GM10266 (cell line): ENCODE results near the gene CNPY4.
A peak's percentile ranks its signal among the peaks of the same experiment; 100 is the strongest.

ENCODE experiments used
- DNase-seq: peaks from one replicate; pipeline ENCODE4 v3.0.0; 2012; ENCODE audit errors: extremely low spot score
- TF ChIP-seq, protein P1 (sequence below): IDR thresholded peaks from 2 replicates; pipeline ENCODE4 v1.5.1; 2012; ENCODE audit warnings: mild to moderate bottlenecking, low read depth; ENCODE audit not compliant: control insufficient read depth, insufficient read depth; ENCODE audit errors: missing control alignments

CNPY4 gene

DNA sequence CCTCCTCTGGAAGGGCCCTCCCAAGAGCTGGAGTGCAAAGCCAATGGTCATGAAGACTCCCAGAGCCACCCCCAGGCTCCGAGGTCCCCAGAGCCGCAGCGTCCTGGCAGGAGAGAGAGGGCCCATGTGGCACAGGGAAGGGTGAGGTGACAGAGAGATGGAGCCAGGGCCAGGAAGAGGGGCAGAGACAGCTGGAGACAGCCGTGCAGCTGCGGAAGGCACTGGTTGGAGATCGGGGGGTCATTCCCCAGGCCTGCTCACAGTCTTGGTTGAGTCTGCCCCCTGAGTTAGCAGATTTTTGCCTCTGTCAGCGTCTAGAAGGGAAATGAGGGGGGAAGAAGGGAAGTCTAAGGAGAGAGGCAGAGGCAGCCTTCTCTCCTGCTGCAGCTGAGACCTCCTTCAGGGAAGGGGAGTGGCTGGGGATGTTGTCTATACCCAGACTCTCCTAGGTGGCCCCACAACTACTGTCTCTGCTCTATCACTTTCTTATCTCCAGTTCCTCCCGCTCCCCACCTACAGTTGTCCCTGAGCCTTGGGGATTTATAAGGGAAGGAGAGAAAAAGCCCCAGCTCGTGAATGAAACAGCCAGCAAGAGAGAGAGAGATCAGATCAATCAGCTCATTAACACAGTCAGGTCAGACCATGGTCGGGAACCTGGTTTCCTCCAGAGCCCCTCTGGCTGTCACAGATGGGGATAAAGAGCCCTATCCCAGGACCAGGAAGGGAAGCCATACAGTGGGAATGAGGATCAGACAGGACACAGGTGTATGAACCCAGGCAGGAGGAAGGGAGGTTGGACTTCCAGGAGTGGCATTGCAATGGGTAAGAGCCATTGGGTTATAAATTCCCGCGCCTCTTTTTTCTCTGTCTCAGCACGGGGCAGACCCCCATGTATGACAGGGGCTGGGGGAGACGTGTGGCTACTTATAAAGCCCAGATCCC, 47.8 kb downstream of the CNPY4 start:
- DNase-seq: peak; percentile 44
- TF ChIP-seq, protein P1, sequence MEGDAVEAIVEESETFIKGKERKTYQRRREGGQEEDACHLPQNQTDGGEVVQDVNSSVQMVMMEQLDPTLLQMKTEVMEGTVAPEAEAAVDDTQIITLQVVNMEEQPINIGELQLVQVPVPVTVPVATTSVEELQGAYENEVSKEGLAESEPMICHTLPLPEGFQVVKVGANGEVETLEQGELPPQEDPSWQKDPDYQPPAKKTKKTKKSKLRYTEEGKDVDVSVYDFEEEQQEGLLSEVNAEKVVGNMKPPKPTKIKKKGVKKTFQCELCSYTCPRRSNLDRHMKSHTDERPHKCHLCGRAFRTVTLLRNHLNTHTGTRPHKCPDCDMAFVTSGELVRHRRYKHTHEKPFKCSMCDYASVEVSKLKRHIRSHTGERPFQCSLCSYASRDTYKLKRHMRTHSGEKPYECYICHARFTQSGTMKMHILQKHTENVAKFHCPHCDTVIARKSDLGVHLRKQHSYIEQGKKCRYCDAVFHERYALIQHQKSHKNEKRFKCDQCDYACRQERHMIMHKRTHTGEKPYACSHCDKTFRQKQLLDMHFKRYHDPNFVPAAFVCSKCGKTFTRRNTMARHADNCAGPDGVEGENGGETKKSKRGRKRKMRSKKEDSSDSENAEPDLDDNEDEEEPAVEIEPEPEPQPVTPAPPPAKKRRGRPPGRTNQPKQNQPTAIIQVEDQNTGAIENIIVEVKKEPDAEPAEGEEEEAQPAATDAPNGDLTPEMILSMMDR: no peak

DNA sequence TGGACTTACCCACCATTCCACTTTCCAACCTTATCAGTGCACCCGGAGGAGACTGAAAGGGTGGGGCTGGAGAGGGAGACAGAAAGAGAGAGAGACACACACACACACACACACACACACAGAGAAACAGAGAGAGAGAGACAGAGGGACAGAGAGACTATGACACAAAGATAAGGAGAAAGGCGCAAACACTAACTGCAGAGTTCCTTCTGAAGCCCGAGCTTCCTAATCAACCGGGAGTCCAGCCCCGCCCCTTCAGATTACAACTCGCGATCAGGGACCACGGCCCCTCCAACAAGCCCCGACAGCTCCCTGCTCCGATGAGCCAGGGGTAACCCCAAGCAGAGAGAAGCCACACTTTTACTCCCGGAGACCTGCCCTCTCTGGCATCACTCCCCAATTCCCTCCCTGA, 48.5 kb downstream of the CNPY4 start:
- TF ChIP-seq, protein P1: no peak
- DNase-seq: peak; percentile 33

DNA sequence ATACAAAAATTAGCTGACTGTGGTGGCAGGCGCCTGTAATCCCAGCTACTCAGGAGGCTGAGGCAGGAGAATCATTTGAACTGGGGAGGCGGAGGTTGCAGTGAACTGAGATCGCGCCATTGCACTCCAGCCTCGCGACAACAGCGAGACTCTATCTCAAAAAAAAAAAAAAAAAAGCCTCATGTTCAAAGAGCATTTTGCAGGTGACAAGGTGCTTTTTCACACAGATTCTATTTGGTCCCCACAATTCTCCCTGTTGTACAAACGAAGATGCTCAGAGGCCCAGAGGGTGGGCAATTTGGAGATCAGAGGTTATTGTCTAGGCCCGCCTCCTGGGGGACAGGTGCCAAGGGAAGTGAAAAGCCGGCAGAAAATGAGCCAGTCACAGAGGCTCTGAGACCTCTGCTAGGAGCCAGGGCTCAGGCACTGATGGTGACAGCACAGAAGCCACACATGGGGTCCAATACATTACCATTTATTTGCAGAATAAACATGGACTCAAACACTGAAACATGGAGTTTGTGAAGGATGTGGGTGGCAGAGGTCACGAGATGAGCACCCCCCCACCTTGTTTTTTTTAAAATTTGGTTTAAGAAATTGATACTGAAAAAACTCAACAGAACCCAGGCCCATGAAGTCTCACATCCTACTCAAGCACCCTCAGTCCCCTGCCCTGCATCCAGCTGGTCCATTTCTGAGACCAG, 49.9 kb downstream of the CNPY4 start:
- TF ChIP-seq, protein P1: no peak
- peak; percentile 42 for DNase-seq

DNA sequence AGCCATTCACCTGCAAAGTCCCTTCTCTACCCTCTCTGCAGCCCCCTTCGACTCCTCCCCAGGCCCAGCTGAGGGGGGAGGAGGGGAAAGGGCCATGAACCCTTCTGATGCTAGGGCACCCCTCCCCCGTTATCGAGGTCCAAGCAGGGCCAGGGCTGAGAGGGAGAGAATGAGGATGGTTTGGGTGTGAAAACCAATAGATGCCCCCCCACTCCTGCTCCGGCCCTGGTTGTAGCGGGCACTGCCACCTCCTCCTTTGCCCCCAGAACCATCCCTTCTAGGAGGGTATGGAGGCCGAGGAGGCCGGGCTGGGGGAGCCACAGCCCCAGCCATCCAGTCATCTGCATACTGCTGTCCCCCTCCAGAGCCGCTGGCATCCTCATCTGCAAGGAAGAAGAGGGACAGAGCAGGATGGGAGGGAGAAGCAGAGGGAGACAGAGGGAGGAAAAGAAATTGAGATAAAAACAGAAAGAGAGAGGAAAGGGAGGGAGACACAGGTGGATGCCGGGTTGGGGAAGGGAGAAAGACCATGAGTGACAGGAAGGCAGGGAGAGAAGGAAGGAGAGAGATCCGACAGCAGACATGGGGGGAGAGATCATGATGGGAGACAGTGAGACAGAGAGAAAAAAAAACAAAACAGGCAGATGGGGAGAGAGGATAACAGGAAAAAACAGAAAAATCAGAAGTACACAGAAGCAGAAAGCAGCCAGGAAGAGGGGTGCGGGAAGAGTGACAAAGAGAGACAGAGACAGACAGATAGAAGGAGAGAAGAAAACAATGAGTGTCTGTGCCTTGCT, 50.9 kb downstream of the CNPY4 start:
- TF ChIP-seq, protein P1: no peak
- DNase-seq: peak; percentile 8

DNA sequence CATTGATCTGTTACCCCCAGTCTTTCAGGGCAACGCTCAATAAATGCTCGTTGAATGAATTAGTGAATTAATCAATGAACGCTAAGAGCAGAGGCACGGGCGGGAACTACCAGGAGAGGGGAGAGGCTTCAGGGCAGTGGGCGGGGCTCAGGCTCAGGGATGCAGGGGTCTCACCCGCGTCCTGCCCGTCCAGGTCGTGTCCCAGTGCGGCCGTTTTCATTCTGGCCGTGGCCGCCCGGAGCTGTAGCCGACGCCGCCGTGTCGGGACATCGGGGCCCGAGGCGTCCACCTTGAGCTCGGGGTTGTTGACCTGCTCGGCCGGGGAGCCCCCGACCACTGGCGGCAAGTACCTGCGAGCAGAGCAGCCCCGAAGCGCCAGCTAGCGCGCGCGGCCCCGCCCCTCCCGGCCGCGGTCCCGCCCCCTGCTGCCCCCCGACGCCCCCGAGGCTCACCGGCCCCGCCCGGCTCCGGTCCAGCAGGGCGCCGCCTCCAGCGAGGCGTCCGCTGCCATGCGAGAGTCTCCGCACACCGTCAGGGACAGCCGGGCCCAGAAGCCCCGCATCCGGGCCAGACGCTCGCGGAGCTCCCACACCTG, 51.8 kb downstream of the CNPY4 start:
- DNase-seq: peak; percentile 62
- TF ChIP-seq, protein P1: no peak

DNA sequence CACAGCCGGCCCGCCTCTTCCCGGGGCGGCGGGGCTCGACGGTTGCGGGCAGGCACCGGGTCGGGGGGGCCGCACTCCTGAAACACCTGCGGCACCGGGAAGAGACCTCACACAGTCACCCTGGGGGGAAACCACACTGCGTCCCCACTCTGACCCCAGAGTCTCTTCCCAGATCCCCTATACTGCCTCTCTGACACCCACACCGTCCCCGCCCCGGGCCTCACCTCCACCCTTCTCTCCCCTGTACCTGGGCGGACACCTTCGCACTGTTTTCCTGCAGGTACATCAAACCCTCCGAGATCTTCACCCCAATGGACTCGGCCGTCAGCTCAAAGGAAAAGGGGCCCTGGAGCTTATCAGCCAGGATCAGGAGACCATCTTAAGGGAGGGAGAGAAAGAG, 52.4 kb downstream of the CNPY4 start:
- peak; percentile 28 for DNase-seq
- TF ChIP-seq, protein P1: no peak
